Karpas-422 (cell line): ENCODE measurements around the gene OTUB2. TPM values are rescaled to one million over a fixed set of nuclear protein-coding genes. Genes with fewer than 3 reads are reported as not detected.

ENCODE experiments used
- DNase-seq: peaks from one replicate; pipeline ENCODE4 v3.0.0-alpha.2; 2015
- H2AFZ ChIP-seq: fragments of 200-600 bp; sonication (generic); 2 replicates; pipeline ENCODE4 v1.6.1; 2014; ENCODE audit warnings: antibody characterized with exemption, low read length, mixed read lengths
- H3K27ac ChIP-seq: fragments of 200-600 bp; sonication (generic); 2 replicates; pipeline ENCODE4 v1.5.1; 2014; ENCODE audit warnings: mild to moderate bottlenecking, low read length, moderate library complexity
- H3K27me3 ChIP-seq: fragments of 200-600 bp; sonication (generic); 2 replicates; pipeline ENCODE4 v1.6.1; 2014; ENCODE audit warnings: low read length, mixed read lengths
- H3K36me3 ChIP-seq: fragments of 200-600 bp; sonication (generic); 2 replicates; pipeline ENCODE4 v1.6.1; 2014; ENCODE audit warnings: low read length, mixed read lengths; ENCODE audit not compliant: insufficient read depth
- H3K4me1 ChIP-seq: fragments of 200-600 bp; sonication (generic); 2 replicates; pipeline ENCODE4 v1.6.1; 2014; ENCODE audit warnings: mild to moderate bottlenecking, low read length, mixed read lengths
- H3K4me2 ChIP-seq: fragments of 200-600 bp; sonication (generic); 2 replicates; pipeline ENCODE4 v1.6.1; 2014; ENCODE audit warnings: low read length, low read depth, mild to moderate bottlenecking; ENCODE audit not compliant: poor library complexity, severe bottlenecking
- H3K4me3 ChIP-seq: fragments of 200-600 bp; sonication (generic); 2 replicates; pipeline ENCODE4 v1.5.1; 2014; ENCODE audit warnings: mild to moderate bottlenecking, antibody characterized with exemption, low read length, mixed read lengths
- H3K79me2 ChIP-seq: fragments of 200-600 bp; sonication (generic); 2 replicates; pipeline ENCODE4 v1.6.1; 2014; ENCODE audit warnings: mild to moderate bottlenecking, low read length, mixed read lengths
- H3K9ac ChIP-seq: fragments of 200-600 bp; sonication (generic); 2 replicates; pipeline ENCODE4 v1.6.0; 2014; ENCODE audit warnings: low read length
- H3K9me2 ChIP-seq: fragments of 200-600 bp; sonication (generic), shearing (Covaris generic); replicated peaks from 2 replicates; pipeline ENCODE4 v1.6.0; 2014; ENCODE audit warnings: mild to moderate bottlenecking, low read length, moderate library complexity; ENCODE audit not compliant: insufficient read depth
- H3K9me3 ChIP-seq: fragments of 300-700, 200-600 bp; sonication (generic); 2 replicates; pipeline ENCODE4 v1.6.1; 2014; ENCODE audit warnings: low read length, mixed read lengths
- H4K20me1 ChIP-seq: fragments of 200-600 bp; sonication (generic); 2 replicates; pipeline ENCODE4 v1.6.1; 2014; ENCODE audit warnings: mild to moderate bottlenecking, antibody characterized with exemption, low read length, low read depth; ENCODE audit not compliant: insufficient read depth
- total RNA-seq: library from RNA; depleted of rRNA; stranded (reverse); fragments of >200 nt; shearing (Covaris generic); gene quantifications from 2 replicates; pipeline ENCODE4 v1.2.3, GENCODE V29; 2014; ENCODE audit warnings: low replicate concordance

The OTUB2 gene
- total RNA-seq, 1 experiment from 2014 or later: not detected

DNA sequence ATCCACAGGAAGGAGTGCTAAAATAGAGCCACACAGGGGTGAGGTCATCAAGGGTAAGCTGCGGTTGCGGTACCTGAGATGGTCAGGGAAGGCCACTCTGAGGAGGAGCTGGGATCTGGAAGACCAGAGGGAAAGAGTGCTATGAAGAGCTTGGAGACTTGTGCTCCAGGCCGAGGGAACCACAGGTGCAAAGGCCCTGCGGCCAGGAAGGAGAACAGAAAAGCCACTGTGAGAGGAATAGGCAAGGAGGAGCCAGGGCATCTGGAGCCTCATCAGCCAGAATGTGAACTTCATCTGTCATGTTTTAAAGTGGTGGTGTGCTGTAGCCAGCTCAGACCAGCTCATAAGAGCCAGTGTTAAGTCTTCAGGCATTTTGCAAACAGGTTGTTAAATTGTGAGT is 34.5 kb upstream of the OTUB2 start:
- H4K20me1 ChIP-seq: peaks cover 7% of the 10 kb centered on the region; the same call in 1 of the 2 replicates
- no peak overlapping the region for H2AFZ ChIP-seq

GRCh38 chr14:93993382-93993781 is 32.8 kb upstream of the OTUB2 start:
- Histone ChIP-seq H3K27me3 (no peaks in the 10 kb centered on the region), H3K9me3 (no peaks in the 10 kb centered on the region), H4K20me1 (peaks cover 14% of the 10 kb centered on the region; the same call in 1 of the 2 replicates), H3K4me3 (no peak overlapping the region), H3K9me2 (no peaks in the 10 kb centered on the region), H3K36me3 (no peaks in the 10 kb centered on the region), H3K9ac (no peak overlapping the region), H2AFZ (no peak overlapping the region), H3K4me2 (no peak overlapping the region), H3K27ac (no peak overlapping the region), H3K4me1 (no peaks in the 10 kb centered on the region), H3K79me2 (no peaks in the 10 kb centered on the region)
- DNase-seq: no peak

More for the DNA sequence above, 34.5 kb upstream of the OTUB2 start:
- H3K27me3 ChIP-seq: no peaks in the 10 kb centered on the region
- no peaks in the 10 kb centered on the region for H3K9me2 ChIP-seq
- H3K27ac ChIP-seq: no peak overlapping the region
- DNase-seq: no peak
- no peaks in the 10 kb centered on the region for H3K9me3 ChIP-seq
- no peak overlapping the region for H3K9ac ChIP-seq
- H3K4me2 ChIP-seq: no peak overlapping the region
- H3K36me3 ChIP-seq: no peaks in the 10 kb centered on the region
- no peaks in the 10 kb centered on the region for H3K79me2 ChIP-seq
- no peaks in the 10 kb centered on the region for H3K4me1 ChIP-seq
- no peak overlapping the region for H3K4me3 ChIP-seq

GRCh38 chr14:93994919-93995682 is 31.0 kb upstream of the OTUB2 start:
- no peaks in the 10 kb centered on the region for H3K9me2 ChIP-seq
- no peak for DNase-seq
- H3K4me3 ChIP-seq: no peak overlapping the region
- no peak overlapping the region for H3K9ac ChIP-seq
- no peaks in the 10 kb centered on the region for H3K79me2 ChIP-seq
- H3K4me1 ChIP-seq: no peaks in the 10 kb centered on the region
- H3K9me3 ChIP-seq: no peaks in the 10 kb centered on the region
- H3K27me3 ChIP-seq: no peaks in the 10 kb centered on the region
- no peak overlapping the region for H3K27ac ChIP-seq
- H3K36me3 ChIP-seq: no peaks in the 10 kb centered on the region
- no peak overlapping the region for H3K4me2 ChIP-seq
- no peak overlapping the region for H2AFZ ChIP-seq
- H4K20me1 ChIP-seq: peaks cover 14% of the 10 kb centered on the region; the same call in 1 of the 2 replicates

DNA sequence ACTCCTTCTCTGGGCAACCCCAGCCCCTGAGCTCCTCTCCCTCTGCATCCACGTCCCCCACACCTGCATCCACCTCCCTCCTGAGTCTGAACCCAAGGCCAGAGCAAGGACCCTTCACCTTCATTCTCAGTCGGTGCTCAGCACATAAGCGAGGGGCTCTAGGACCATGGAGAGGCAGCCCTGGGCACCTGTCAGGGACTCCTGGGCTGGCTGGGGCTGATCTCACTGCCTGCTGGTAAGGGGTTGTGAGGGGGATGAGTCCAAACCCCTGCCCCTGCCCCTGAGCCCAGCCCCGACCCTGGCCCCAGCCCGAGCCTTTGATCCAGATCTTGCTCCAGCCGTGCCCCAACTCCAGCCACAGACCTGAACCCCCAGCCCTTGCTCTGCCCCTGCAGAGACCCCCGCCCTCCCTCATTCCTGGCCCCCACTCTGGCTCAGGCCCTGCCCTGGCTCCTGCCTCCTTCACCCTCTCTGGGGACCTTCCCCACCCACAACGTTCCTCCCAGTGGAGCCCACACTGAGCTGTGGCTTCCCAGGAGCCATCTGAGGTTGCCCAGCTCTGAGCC is 29.9 kb upstream of the OTUB2 start:
- Histone ChIP-seq H3K4me3 (no peak overlapping the region), H3K9ac (no peak overlapping the region), H3K4me2 (no peak overlapping the region), H3K4me1 (no peaks in the 10 kb centered on the region), H3K9me2 (no peaks in the 10 kb centered on the region), H4K20me1 (peaks cover 7% of the 10 kb centered on the region; the same call in 1 of the 2 replicates), H3K36me3 (no peaks in the 10 kb centered on the region), H3K9me3 (no peaks in the 10 kb centered on the region), H3K27ac (no peak overlapping the region), H3K79me2 (no peaks in the 10 kb centered on the region), H2AFZ (no peak overlapping the region), H3K27me3 (no peaks in the 10 kb centered on the region)
- DNase-seq: no peak

- H2AFZ ChIP-seq: no peak within 1 kb of the TSS
- no peaks in the 10 kb centered on the region for H3K27me3 ChIP-seq
- H3K4me2 ChIP-seq: no peak within 1 kb of the TSS
- H3K27ac ChIP-seq: no peak within 1 kb of the TSS
- no peaks in the 10 kb centered on the region for H3K9me2 ChIP-seq
- H3K36me3 ChIP-seq: no peaks in the 10 kb centered on the region
- no peaks in the 10 kb centered on the region for H3K79me2 ChIP-seq
- no peak within 1 kb of the TSS for H3K9ac ChIP-seq
- H3K9me3 ChIP-seq: no peaks in the 10 kb centered on the region
- H4K20me1 ChIP-seq: peaks cover 7% of the 10 kb centered on the region; the same call in 1 of the 2 replicates
- no peak for DNase-seq
- H3K4me1 ChIP-seq: no peaks in the 10 kb centered on the region
- no peak within 1 kb of the TSS for H3K4me3 ChIP-seq
These were observed 29.1 kb upstream of the OTUB2 start, which contains the start of gene CCDC197 for GRCh38 chr14:93997082-93997481. Gene CCDC197 (plus strand): TSS chr14:93997301. CDS start chr14:93998132, 831 bp downstream.

- Histone ChIP-seq H3K27ac (no peak overlapping the region), H3K9me3 (no peaks in the 10 kb centered on the region), H3K4me3 (no peak overlapping the region), H3K36me3 (no peaks in the 10 kb centered on the region), H3K4me1 (no peaks in the 10 kb centered on the region), H4K20me1 (peaks cover 7% of the 10 kb centered on the region; the same call in 1 of the 2 replicates), H3K79me2 (no peaks in the 10 kb centered on the region), H3K9ac (no peak overlapping the region), H3K4me2 (no peak overlapping the region), H2AFZ (no peak overlapping the region), H3K27me3 (no peaks in the 10 kb centered on the region), H3K9me2 (no peaks in the 10 kb centered on the region)
- DNase-seq: no peak
These were observed 27.9 kb upstream of the OTUB2 start for GRCh38 chr14:93997916-93998870.

DNA sequence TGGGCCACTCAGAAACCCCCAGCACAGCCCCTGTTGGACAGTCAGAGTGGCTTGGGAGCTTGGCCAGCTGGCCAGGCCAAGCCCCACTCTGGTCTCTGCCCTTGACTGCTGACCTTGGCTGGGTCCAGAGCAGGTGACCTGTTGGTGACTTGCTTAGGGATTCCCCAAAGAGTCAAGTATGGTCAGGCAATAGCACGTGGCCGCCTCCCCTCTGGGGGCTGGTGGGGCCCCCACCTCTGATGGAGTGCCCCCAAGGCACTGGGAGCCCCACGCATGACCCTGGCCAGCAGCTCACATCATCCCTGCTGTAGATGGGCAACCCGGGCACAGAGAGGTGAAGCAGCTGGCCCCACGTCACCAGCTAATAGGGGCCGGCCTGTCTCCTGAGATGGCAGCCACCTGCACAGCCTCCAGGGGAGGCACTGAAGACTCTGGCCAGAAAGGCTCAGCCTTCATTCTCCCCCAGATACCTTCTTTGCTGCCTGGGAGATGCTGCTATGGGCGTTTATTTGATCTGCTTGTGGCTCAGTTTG is 27.2 kb upstream of the OTUB2 start:
- no peaks in the 10 kb centered on the region for H3K27me3 ChIP-seq
- H3K9ac ChIP-seq: no peak overlapping the region
- H3K79me2 ChIP-seq: no peaks in the 10 kb centered on the region
- no peak overlapping the region for H2AFZ ChIP-seq
- H3K4me1 ChIP-seq: no peaks in the 10 kb centered on the region
- no peaks in the 10 kb centered on the region for H3K9me2 ChIP-seq
- H3K4me3 ChIP-seq: no peak overlapping the region
- H3K27ac ChIP-seq: no peak overlapping the region
- H3K36me3 ChIP-seq: no peaks in the 10 kb centered on the region
- peaks cover 7% of the 10 kb centered on the region; the same call in 1 of the 2 replicates for H4K20me1 ChIP-seq
- no peak for DNase-seq
- H3K9me3 ChIP-seq: no peaks in the 10 kb centered on the region
- no peak overlapping the region for H3K4me2 ChIP-seq
